PC-9 (cell line): ENCODE data around the gene CLIC5. TPM values are rescaled to one million over a fixed set of nuclear protein-coding genes. Genes with fewer than 3 reads are reported as not detected.

Experiments used
- BruUV-seq: library from RNA; stranded (reverse); fragments of 400-500 nt; replicated peaks from 2 replicates; lab custom pipeline; 2021; lab: Mats Ljungman, UMichigan
- CTCF ChIA-PET: fragments of 300-600 bp; sonication (Branson Sonifier 250); formaldehyde crosslinking; loops from one replicate; lab custom pipeline; 2022; ENCODE audit warnings: antibody characterized with exemption; lab: Charles Lee
- POLR2A ChIA-PET: fragments of 300-600 bp; sonication (Branson Sonifier 250); formaldehyde crosslinking; loops from one replicate; lab custom pipeline; 2022; ENCODE audit warnings: antibody characterized with exemption; ENCODE audit not compliant: unreplicated experiment; lab: Charles Lee
- DNase-seq, 2 experiments: peaks; one replicate each; pipeline versions ENCODE4 v3.0.0 to v3.0.0-alpha.2; 2015 to 2022; ENCODE audit warnings: mixed read lengths in 1 of 2
- H2AFZ ChIP-seq: fragments of 200-600 bp; sonication (generic); 2 replicates; pipeline ENCODE4 v1.8.1; 2017; ENCODE audit warnings: antibody characterized with exemption
- H3F3A ChIP-seq: fragments of 200-600 bp; sonication (generic); 2 replicates; pipeline ENCODE4 v1.8.1; 2017; ENCODE audit warnings: antibody characterized with exemption, mild to moderate bottlenecking, low read depth; ENCODE audit not compliant: insufficient read depth
- H3K27ac ChIP-seq: fragments of 200-600 bp; sonication (generic); 2 replicates; pipeline ENCODE4 v1.6.1; 2016; ENCODE audit warnings: mixed run types
- H3K27me3 ChIP-seq: fragments of 200-600 bp; sonication (generic); 2 replicates; pipeline ENCODE4 v1.6.1; 2016; ENCODE audit warnings: low read depth, mixed run types; ENCODE audit not compliant: insufficient read depth
- H3K36me3 ChIP-seq: fragments of 200-600 bp; sonication (generic); 2 replicates; pipeline ENCODE4 v1.6.1; 2016; ENCODE audit warnings: low read depth, mixed run types
- H3K4me1 ChIP-seq: fragments of 200-600 bp; sonication (generic); replicated peaks from 2 replicates; pipeline ENCODE4 v1.6.1; 2016; ENCODE audit warnings: mixed run types; ENCODE audit not compliant: insufficient read depth
- H3K4me2 ChIP-seq: fragments of 200-600 bp; sonication (generic); 2 replicates; pipeline ENCODE4 v1.6.1; 2017; ENCODE audit warnings: mixed run types
- H3K4me3 ChIP-seq: fragments of 200-600 bp; sonication (generic); 2 replicates; pipeline ENCODE4 v1.6.1; 2016; ENCODE audit warnings: mixed run types
- H3K79me2 ChIP-seq: fragments of 200-600 bp; sonication (generic); 2 replicates; pipeline ENCODE4 v1.6.1; 2017; ENCODE audit warnings: low read depth, mixed run types
- H3K9me2 ChIP-seq: fragments of 200-600 bp; sonication (generic); 2 replicates; pipeline ENCODE4 v1.8.1; 2017; ENCODE audit warnings: mild to moderate bottlenecking; ENCODE audit not compliant: insufficient read depth
- H3K9me3 ChIP-seq: fragments of 200-600 bp; sonication (generic); 2 replicates; pipeline ENCODE4 v1.8.1; 2016; ENCODE audit warnings: low read depth; ENCODE audit not compliant: insufficient read depth
- H4K20me1 ChIP-seq: fragments of 200-600 bp; sonication (generic); 2 replicates; pipeline ENCODE4 v1.8.1; 2017; ENCODE audit not compliant: insufficient read depth
- EZH2 ChIP-seq: fragments of 200-600 bp; sonication (generic); IDR thresholded peaks from 2 replicates; pipeline ENCODE4 v1.8.0; 2017; ENCODE audit warnings: antibody characterized with exemption, low read depth
- intact Hi-C: fragments of 100-400 bp; cut with micrococcal nuclease; formaldehyde crosslinking; loops from one replicate; pipeline ENCODE4 v1.10.0; 2022; ENCODE audit not compliant: unreplicated experiment
- total RNA-seq: library from RNA; stranded (reverse); gene quantifications from 2 replicates; pipeline ENCODE4 v1.2.3, GENCODE V29; 2021
- TF ChIP-seq, protein P1 (sequence below): fragments of 200-600 bp; sonication (generic); conservative IDR thresholded peaks from 2 replicates; pipeline ENCODE4 v1.6.1; 2017; ENCODE audit warnings: mixed run types, antibody characterized with exemption, mild to moderate bottlenecking, moderate library complexity

CLIC5 gene
- total RNA-seq, 1 experiment from 2014 or later: 2.0 TPM

- intact Hi-C loops: loop anchor here (10.0 kb wide), 1 partner anchor 127 kb away; no protein-coding TSS in a partner anchor
- no peaks in the 10 kb centered on the region for H3F3A ChIP-seq
- TF ChIP-seq EZH2: no peak
- TF ChIP-seq, protein P1, sequence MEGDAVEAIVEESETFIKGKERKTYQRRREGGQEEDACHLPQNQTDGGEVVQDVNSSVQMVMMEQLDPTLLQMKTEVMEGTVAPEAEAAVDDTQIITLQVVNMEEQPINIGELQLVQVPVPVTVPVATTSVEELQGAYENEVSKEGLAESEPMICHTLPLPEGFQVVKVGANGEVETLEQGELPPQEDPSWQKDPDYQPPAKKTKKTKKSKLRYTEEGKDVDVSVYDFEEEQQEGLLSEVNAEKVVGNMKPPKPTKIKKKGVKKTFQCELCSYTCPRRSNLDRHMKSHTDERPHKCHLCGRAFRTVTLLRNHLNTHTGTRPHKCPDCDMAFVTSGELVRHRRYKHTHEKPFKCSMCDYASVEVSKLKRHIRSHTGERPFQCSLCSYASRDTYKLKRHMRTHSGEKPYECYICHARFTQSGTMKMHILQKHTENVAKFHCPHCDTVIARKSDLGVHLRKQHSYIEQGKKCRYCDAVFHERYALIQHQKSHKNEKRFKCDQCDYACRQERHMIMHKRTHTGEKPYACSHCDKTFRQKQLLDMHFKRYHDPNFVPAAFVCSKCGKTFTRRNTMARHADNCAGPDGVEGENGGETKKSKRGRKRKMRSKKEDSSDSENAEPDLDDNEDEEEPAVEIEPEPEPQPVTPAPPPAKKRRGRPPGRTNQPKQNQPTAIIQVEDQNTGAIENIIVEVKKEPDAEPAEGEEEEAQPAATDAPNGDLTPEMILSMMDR: no peak
- no peak overlapping the region for H3K4me2 ChIP-seq
- no peak for DNase-seq
- H3K4me1 ChIP-seq: no peaks in the 10 kb centered on the region
- POLR2A ChIA-PET: no interaction called here
- no peaks in the 10 kb centered on the region for H3K36me3 ChIP-seq
- H2AFZ ChIP-seq: no peak overlapping the region
- no TSS peak for BruUV-seq
- H3K27ac ChIP-seq: no peak overlapping the region
- H3K4me3 ChIP-seq: no peak overlapping the region
- peaks cover 5% of the 10 kb centered on the region; the same call in 1 of the 2 replicates for H3K27me3 ChIP-seq
- no peaks in the 10 kb centered on the region for H3K79me2 ChIP-seq
- CTCF ChIA-PET: no interaction called here
- no peaks in the 10 kb centered on the region; the same call in 1 of the 2 replicates for H3K9me3 ChIP-seq
- H4K20me1 ChIP-seq: no peaks in the 10 kb centered on the region
- no peaks in the 10 kb centered on the region for H3K9me2 ChIP-seq
Measured at GRCh38 chr6:46061497-46061896, 45.8 kb upstream of the CLIC5 start.

- Histone ChIP-seq H3K4me2 (no peak overlapping the region), H3K9me2 (no peaks in the 10 kb centered on the region), H3K4me3 (no peak overlapping the region), H3K27ac (no peak overlapping the region), H3F3A (no peaks in the 10 kb centered on the region), H3K79me2 (no peaks in the 10 kb centered on the region), H3K4me1 (no peaks in the 10 kb centered on the region), H3K36me3 (no peaks in the 10 kb centered on the region), H3K27me3 (0 out of 2 replicates have a peak, but pooled peaks cover 5% of the 10 kb centered on the region), H4K20me1 (no peaks in the 10 kb centered on the region), H2AFZ (no peak overlapping the region), H3K9me3 (no peaks in the 10 kb centered on the region; the same call in 1 of the 2 replicates)
- ChIA-PET CTCF (no interaction called here), POLR2A (no interaction called here)
- DNase-seq: no peak
- intact Hi-C loops: loop anchor here (10.0 kb wide), 1 partner anchor 125 kb away; no protein-coding TSS in a partner anchor
- no TSS peak for BruUV-seq
- TF ChIP-seq EZH2: no peak
- TF ChIP-seq, protein P1: no peak
Measured at GRCh38 chr6:46059608-46060007, 43.9 kb upstream of the CLIC5 start.

DNA sequence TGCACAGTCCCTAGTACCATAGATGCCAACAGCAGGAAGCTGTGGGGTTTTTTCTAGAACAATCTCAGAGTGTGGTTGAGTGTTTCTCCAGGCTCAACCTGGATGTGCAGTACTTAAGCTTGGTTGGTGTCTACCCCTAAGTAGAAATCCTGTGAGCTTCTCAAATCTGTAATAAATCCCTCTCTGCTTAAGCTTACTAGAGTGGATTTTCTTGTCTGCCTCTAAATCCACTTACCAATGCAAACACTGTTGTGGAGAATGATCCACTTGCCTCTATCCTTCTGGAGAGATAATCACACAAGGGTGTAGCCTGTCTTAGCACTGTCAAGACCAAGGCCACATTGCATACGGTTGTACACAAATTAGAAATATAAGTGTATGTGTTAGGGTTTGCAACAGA, 43.3 kb upstream of the CLIC5 start:
- Histone ChIP-seq H3K9me2 (no peaks in the 10 kb centered on the region), H4K20me1 (no peaks in the 10 kb centered on the region), H3K4me1 (no peaks in the 10 kb centered on the region), H3F3A (no peaks in the 10 kb centered on the region), H3K27me3 (0 out of 2 replicates have a peak, but pooled peaks cover 6% of the 10 kb centered on the region), H3K4me3 (no peak overlapping the region), H3K9me3 (no peaks in the 10 kb centered on the region; the same call in 1 of the 2 replicates), H3K79me2 (no peaks in the 10 kb centered on the region), H3K36me3 (no peaks in the 10 kb centered on the region), H3K27ac (no peak overlapping the region), H3K4me2 (no peak overlapping the region), H2AFZ (no peak overlapping the region)
- ChIA-PET POLR2A (no interaction called here), CTCF (no interaction called here)
- DNase-seq: no peak
- intact Hi-C loops: no loop called here
- no TSS peak for BruUV-seq
- TF ChIP-seq EZH2: no peak
- TF ChIP-seq, protein P1: no peak
